Esophagus muscularis mucosa (tissue), 4 donors: ENCODE measurements around the gene GSDME. TPM values are rescaled to one million over a fixed set of nuclear protein-coding genes. Genes with fewer than 3 reads are reported as not detected.

Experiments used
- DNase-seq: peaks from one replicate; pipeline ENCODE4 v3.0.0-alpha.2; 2017; ENCODE audit errors: extremely low spot score
- H3K27ac ChIP-seq, 4 donors: fragments of 200-600 bp; sonication (generic); replicated peaks in 1 of 4; 1 replicate in 3 of 4; 2 replicates in 1 of 4; pipeline ENCODE4 v1.5.1; 2016 to 2019; ENCODE audit warnings: mild to moderate bottlenecking in 1 of 4
- H3K27me3 ChIP-seq, 4 donors: fragments of 200-600 bp; sonication (generic); one replicate each; pipeline versions ENCODE4 v1.5.1 to v1.6.0; 2016 to 2019
- H3K36me3 ChIP-seq, 4 donors: fragments of 200-600 bp; sonication (generic); one replicate each; pipeline ENCODE4 v1.5.1; 2016 to 2019
- H3K4me1 ChIP-seq, 4 donors: fragments of 200-600 bp; sonication (generic); one replicate each; pipeline ENCODE4 v1.5.1; 2016 to 2019
- H3K4me3 ChIP-seq, 4 donors: fragments of 200-600 bp; sonication (generic); 1 replicate in 2 of 4; 2 replicates in 2 of 4; pipeline ENCODE4 v1.5.1; 2016 to 2019; ENCODE audit warnings: mild to moderate bottlenecking in 4 of 4, moderate library complexity in 1 of 4
- H3K9me3 ChIP-seq, 4 donors: fragments of 200-600 bp; sonication (generic); 1 replicate in 3 of 4; 2 replicates in 1 of 4; pipeline ENCODE4 v1.5.1; 2016 to 2019
- CTCF ChIP-seq, 3 experiments: fragments of 200-600 bp in 2 of 3; fragments of 450-650 bp in 1 of 3; sonication (generic) in 2 of 3; IDR thresholded peaks; one replicate each; pipeline ENCODE4 v1.5.1; 2017 to 2019; ENCODE audit warnings: antibody characterized with exemption in 3 of 3, mild to moderate bottlenecking in 2 of 3, moderate library complexity in 1 of 3
- EP300 ChIP-seq: sonication (generic); formaldehyde crosslinking; IDR thresholded peaks from one replicate; pipeline ENCODE4 v1.6.1; 2017; ENCODE audit warnings: antibody characterized with exemption
- POLR2A ChIP-seq: fragments of 450-650 bp; IDR thresholded peaks from one replicate; pipeline ENCODE4 v1.6.1; 2017; ENCODE audit warnings: antibody characterized with exemption, moderate library complexity, mild to moderate bottlenecking, low read depth
- POLR2AphosphoS5 ChIP-seq, 2 donors: sonication (generic); formaldehyde crosslinking; IDR thresholded peaks; one replicate each; pipeline ENCODE4 v1.6.1; 2017; ENCODE audit warnings: antibody characterized with exemption in 2 of 2
- WGBS: methylation state at CpG from one replicate; pipeline ENCODE4 v1.1.5; 2018; 5-methylcytosine and 5-hydroxymethylcytosine counted together
- intact Hi-C: fragments of 100-400 bp; cut with DNase I; formaldehyde crosslinking; loops from one replicate; pipeline ENCODE4 v1.15.1; 2023
- total RNA-seq, 4 donors: library from RNA; depleted of rRNA; stranded (reverse); fragments of >200 nt; gene quantifications; one replicate each; pipeline versions ENCODE4 v1.1.0 to v1.2.1, GENCODE V29; 2016

The GSDME gene
- total RNA-seq, 4 donors from 2014 or later = 6.5 to 12.2 (median 11.0) TPM

GRCh38 chr7:24715661-24716479 is 41.4 kb downstream of the GSDME start:
- Histone ChIP-seq H3K9me3 (no peaks in the 10 kb centered on the region), H3K4me1 (no peaks in the 10 kb centered on the region), H3K27me3 (no peaks in the 10 kb centered on the region), H3K36me3 (peaks cover 0 to 25% (median 0%) of the 10 kb centered on the region in 4 donors), H3K4me3 (no peak overlapping the region), H3K27ac (no peak overlapping the region)
- WGBS = 74% methylated on average over 16 of the region's 16 CpGs
- DNase-seq = peak; percentile 87
- intact Hi-C loops = no loop called here
- peak in 1 of 3 experiments; percentile 26 for TF ChIP-seq CTCF (IDR thresholded peaks at IDR 0.05)
- TF ChIP-seq EP300 = no peak

GRCh38 chr7:24715171-24715570 is 42.1 kb downstream of the GSDME start:
- DNase-seq = peak; percentile 47
- Histone ChIP-seq H3K4me1 (no peaks in the 10 kb centered on the region), H3K4me3 (no peak overlapping the region), H3K27ac (no peak overlapping the region), H3K9me3 (no peaks in the 10 kb centered on the region), H3K36me3 (peaks cover 0 to 25% (median under 1%) of the 10 kb centered on the region in 4 donors), H3K27me3 (no peaks in the 10 kb centered on the region)
- TF ChIP-seq POLR2A = no peak
- no peak for TF ChIP-seq CTCF (IDR thresholded peaks at IDR 0.05)
- no peak for TF ChIP-seq POLR2AphosphoS5 (IDR thresholded peaks at IDR 0.05)
- TF ChIP-seq EP300 = no peak
- intact Hi-C loops = no loop called here
- WGBS = 95% methylated on average over 2 of the region's 2 CpGs

- intact Hi-C loops = no loop called here
- Histone ChIP-seq H3K27ac (no peak overlapping the region), H3K4me1 (no peaks in the 10 kb centered on the region), H3K4me3 (no peak overlapping the region), H3K36me3 (peaks cover 0 to 25% (median 3%) of the 10 kb centered on the region in 4 donors), H3K9me3 (no peaks in the 10 kb centered on the region), H3K27me3 (no peaks in the 10 kb centered on the region)
- DNase-seq = peak; percentile 24
- WGBS = 92% methylated on average over 8 of the region's 8 CpGs
- TF ChIP-seq EP300 (no peak), CTCF (IDR thresholded peaks at IDR 0.05) (no peak), POLR2A (no peak), POLR2AphosphoS5 (IDR thresholded peaks at IDR 0.05) (no peak)
Measured at GRCh38 chr7:24714676-24715010, 42.6 kb downstream of the GSDME start.

DNA sequence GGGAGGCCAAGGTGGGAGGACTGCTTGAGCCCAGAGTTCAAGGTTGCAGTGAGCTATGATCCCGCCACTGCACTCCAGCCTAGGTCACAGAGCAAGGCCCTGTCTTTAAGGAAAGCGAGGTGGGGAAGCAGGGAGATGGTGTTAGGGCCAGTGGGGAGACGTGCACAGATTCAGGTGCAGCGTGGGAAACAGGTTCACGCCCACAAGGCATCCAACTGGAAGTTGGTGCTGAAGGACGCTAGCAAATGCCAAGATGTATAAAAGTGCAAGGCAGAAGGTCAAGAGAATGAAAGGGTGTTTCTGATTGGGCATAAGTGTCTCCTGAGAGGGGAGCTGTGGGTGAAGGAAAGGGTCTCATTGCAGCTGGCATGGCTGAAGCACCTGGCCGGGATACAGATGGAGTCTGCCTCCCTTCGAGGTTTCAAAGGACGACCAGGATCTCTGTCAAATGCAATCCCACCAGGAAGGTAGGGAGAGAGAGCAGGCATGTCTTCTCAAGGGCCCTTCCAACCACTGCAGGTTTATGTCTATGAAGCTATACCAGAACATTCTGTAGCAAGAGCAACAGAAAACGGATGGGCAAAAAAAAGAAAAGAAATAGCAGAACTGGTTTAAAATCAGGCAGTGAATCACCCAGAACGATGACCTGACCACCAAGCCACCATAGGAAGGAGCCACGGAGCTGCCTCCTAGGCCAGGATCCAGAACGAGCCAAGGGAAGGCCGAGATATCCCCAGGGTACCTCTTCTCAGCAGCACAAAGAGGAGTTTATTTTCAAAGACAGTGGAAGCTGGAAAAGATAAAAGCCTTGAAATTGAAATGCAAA is 43.2 kb downstream of the GSDME start:
- intact Hi-C loops = no loop called here

More for the DNA sequence above, 43.2 kb downstream of the GSDME start:
- no peak overlapping the region for H3K27ac ChIP-seq
- H3K27me3 ChIP-seq = no peaks in the 10 kb centered on the region
- H3K9me3 ChIP-seq = no peaks in the 10 kb centered on the region
- 84% methylated on average over 14 of the region's 14 CpGs for WGBS
- DNase-seq = peak; percentile 60
- H3K4me1 ChIP-seq = no peaks in the 10 kb centered on the region
- TF ChIP-seq POLR2AphosphoS5 (IDR thresholded peaks at IDR 0.05) (no peak), CTCF (IDR thresholded peaks at IDR 0.05) (no peak), POLR2A (no peak), EP300 (no peak)
- no peak overlapping the region for H3K4me3 ChIP-seq
- H3K36me3 ChIP-seq = peaks cover 0 to 25% (median 4%) of the 10 kb centered on the region in 4 donors
